HEK293 (cell line): Measurements from ENCODE around the gene TCF12.

Experiments used
- CTCF ChIA-PET: fragments of 350-600 bp; formaldehyde crosslinking; extraction: SDS; loops from one replicate; lab custom pipeline; 2021; ENCODE audit warnings: antibody characterized with exemption; lab: Yijun Ruan, JAX
- POLR2A ChIA-PET: fragments of 300-600 bp; formaldehyde crosslinking; extraction: SDS; loops from one replicate; lab custom pipeline; 2020; ENCODE audit warnings: antibody characterized with exemption, inconsistent platforms; lab: Yijun Ruan, JAX
- H3K27ac ChIP-seq: fragments of 200-500 bp; sonication (Bioruptor generic); 2 replicates; pipeline ENCODE4 v1.5.1; 2014; ENCODE audit warnings: low read depth, low read length, control low read depth, inconsistent platforms; ENCODE audit errors: extremely low read depth
- H3K36me3 ChIP-seq, 2 experiments: fragments of 200-500 bp in 1 of 2; sonication (Bioruptor generic) in 1 of 2; 1 replicate in 1 of 2; 2 replicates in 1 of 2; pipeline ENCODE4 v1.5.1; 2014 to 2017; ENCODE audit warnings: inconsistent platforms in 2 of 2, low read length in 2 of 2; ENCODE audit not compliant: control insufficient read depth in 2 of 2, insufficient read depth in 1 of 2
- H3K4me1 ChIP-seq: fragments of 200-500 bp; sonication (Bioruptor generic); 2 replicates; pipeline ENCODE4 v1.5.1; 2014; ENCODE audit warnings: mild to moderate bottlenecking, low read length, inconsistent platforms; ENCODE audit not compliant: control insufficient read depth, insufficient read depth
- H3K4me3 ChIP-seq: 2 replicates; pipeline ENCODE4 v1.5.1; 2011; ENCODE audit warnings: low read depth, mild to moderate bottlenecking, control low read depth, low read length, moderate library complexity
- H3K9me3 ChIP-seq: fragments of 200-500 bp; sonication (Bioruptor generic); 2 replicates; pipeline ENCODE4 v1.5.1; 2014; ENCODE audit warnings: low read depth, low read length, inconsistent platforms; ENCODE audit not compliant: control insufficient read depth, insufficient read depth
- GLI2 ChIP-seq: fragments of 450-650 bp; formaldehyde crosslinking; IDR thresholded peaks from 2 replicates; pipeline ENCODE4; 2017; ENCODE audit warnings: missing biosample characterization, missing genetic modification characterization, low read depth, borderline replicate concordance
- GLIS1 ChIP-seq: fragments of 450-650 bp; formaldehyde crosslinking; IDR thresholded peaks from 2 replicates; pipeline ENCODE4 v1.5.1; 2016; ENCODE audit warnings: missing biosample characterization, missing genetic modification characterization
- GLIS2 ChIP-seq: fragments of 450-650 bp; formaldehyde crosslinking; IDR thresholded peaks from 2 replicates; pipeline ENCODE4 v1.5.1; 2016; ENCODE audit warnings: missing biosample characterization, missing genetic modification characterization
- HOXA7 ChIP-seq: sonication (generic); formaldehyde crosslinking; IDR thresholded peaks from 2 replicates; pipeline ENCODE4 v1.8.1; 2022; ENCODE audit warnings: missing genetic modification reagents, borderline replicate concordance
- HOXD13 ChIP-seq: sonication (generic); formaldehyde crosslinking; IDR thresholded peaks from 2 replicates; pipeline ENCODE4 v1.8.0; 2022; ENCODE audit warnings: missing genetic modification reagents, borderline replicate concordance
- ZEB2 ChIP-seq: fragments of 450-650 bp; formaldehyde crosslinking; IDR thresholded peaks from 2 replicates; pipeline ENCODE4 v1.5.1; 2016; ENCODE audit warnings: missing biosample characterization, missing genetic modification characterization
- ZNF155 ChIP-seq: fragments of 450-650 bp; formaldehyde crosslinking; IDR thresholded peaks from 2 replicates; pipeline ENCODE4 v1.5.1; 2016; ENCODE audit warnings: missing biosample characterization, missing genetic modification characterization
- ZNF239 ChIP-seq: fragments of 450-650 bp; formaldehyde crosslinking; IDR thresholded peaks from 2 replicates; pipeline ENCODE4 v1.5.1; 2016; ENCODE audit warnings: missing biosample characterization, missing genetic modification characterization
- ZNF350 ChIP-seq: fragments of 450-650 bp; formaldehyde crosslinking; IDR thresholded peaks from 2 replicates; pipeline ENCODE4 v1.5.0; 2017; ENCODE audit warnings: missing biosample characterization, mild to moderate bottlenecking, missing genetic modification characterization
- ZNF404 ChIP-seq: fragments of 450-650 bp; formaldehyde crosslinking; IDR thresholded peaks from 2 replicates; pipeline ENCODE4 v1.5.1; 2017; ENCODE audit warnings: missing biosample characterization, missing genetic modification characterization
- ZNF416 ChIP-seq: fragments of 450-650 bp; formaldehyde crosslinking; IDR thresholded peaks from 2 replicates; pipeline ENCODE4 v1.5.1; 2016; ENCODE audit warnings: missing biosample characterization, missing genetic modification characterization
- ZNF544 ChIP-seq: fragments of 450-650 bp; formaldehyde crosslinking; IDR thresholded peaks from 2 replicates; pipeline ENCODE4 v1.5.0; 2017; ENCODE audit warnings: missing biosample characterization, missing genetic modification characterization
- ZNF561 ChIP-seq: fragments of 450-650 bp; IDR thresholded peaks from 2 replicates; pipeline ENCODE4 v1.5.1; 2018; ENCODE audit warnings: missing biosample characterization, missing genetic modification characterization, borderline replicate concordance
- ZNF701 ChIP-seq: fragments of 450-650 bp; formaldehyde crosslinking; IDR thresholded peaks from 2 replicates; pipeline ENCODE4 v1.5.1; 2016; ENCODE audit warnings: missing biosample characterization, missing genetic modification characterization
- ZNF707 ChIP-seq: fragments of 450-650 bp; formaldehyde crosslinking; IDR thresholded peaks from 2 replicates; pipeline ENCODE4 v1.5.1; 2016; ENCODE audit warnings: missing biosample characterization, missing genetic modification characterization
- TF ChIP-seq, protein P1 (sequence below): fragments of 450-650 bp; formaldehyde crosslinking; IDR thresholded peaks from 2 replicates; pipeline ENCODE4 v1.5.1; 2016; ENCODE audit warnings: missing biosample characterization, missing genetic modification characterization
- TF ChIP-seq, protein P2 (sequence below): fragments of 450-650 bp; formaldehyde crosslinking; IDR thresholded peaks from 2 replicates; pipeline ENCODE4 v1.5.1; 2016; ENCODE audit warnings: missing biosample characterization, missing genetic modification characterization
- TF ChIP-seq, protein P3 (sequence below): fragments of 450-650 bp; formaldehyde crosslinking; conservative IDR thresholded peaks from 2 replicates; pipeline ENCODE4 v1.5.1; 2016; ENCODE audit warnings: low read depth, missing biosample characterization, missing genetic modification characterization
- TF ChIP-seq, protein P4 (sequence below): fragments of 450-650 bp; formaldehyde crosslinking; IDR thresholded peaks from 2 replicates; pipeline ENCODE4 v1.5.1; 2016; ENCODE audit warnings: missing biosample characterization, missing genetic modification characterization, low read depth
- TF ChIP-seq, protein P5 (sequence below): fragments of 450-650 bp; formaldehyde crosslinking; IDR thresholded peaks from 2 replicates; pipeline ENCODE4; 2016; ENCODE audit warnings: missing biosample characterization, missing genetic modification characterization
- TF ChIP-seq, protein P6 (sequence below): fragments of 450-650 bp; formaldehyde crosslinking; IDR thresholded peaks from 2 replicates; pipeline ENCODE4 v1.5.1; 2017; ENCODE audit warnings: missing biosample characterization, mild to moderate bottlenecking, missing genetic modification characterization, moderate library complexity

The TCF12 gene

DNA sequence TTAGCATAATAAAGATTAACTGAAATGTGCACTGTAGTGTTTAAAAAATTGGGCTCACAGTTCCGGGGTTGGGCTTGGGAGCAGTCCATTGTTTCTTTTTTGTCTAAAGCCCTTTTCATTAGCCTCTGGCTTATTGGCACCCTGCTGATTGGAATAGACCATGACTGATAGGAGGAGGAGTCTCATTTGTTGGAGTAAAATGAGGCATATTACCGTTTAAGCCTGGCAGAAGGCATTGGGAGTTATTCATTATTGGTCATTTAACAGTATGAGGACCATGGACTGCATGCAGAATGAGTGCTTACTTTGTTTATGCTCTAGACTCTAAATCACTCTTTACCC, 318.8 kb downstream of the TCF12 start (continued):
- TF ChIP-seq GLI2 (tag by site-specific recombination): no peak
- no peak for TF ChIP-seq ZNF416
- TF ChIP-seq GLIS2 (tag by site-specific recombination): no peak
- TF ChIP-seq ZNF707: no peak
- no peak for TF ChIP-seq ZEB2 (tag by site-specific recombination)
- no peak for TF ChIP-seq ZNF155 (tag by site-specific recombination)
- TF ChIP-seq ZNF701 (tag by site-specific recombination): no peak
- TF ChIP-seq, protein P1, sequence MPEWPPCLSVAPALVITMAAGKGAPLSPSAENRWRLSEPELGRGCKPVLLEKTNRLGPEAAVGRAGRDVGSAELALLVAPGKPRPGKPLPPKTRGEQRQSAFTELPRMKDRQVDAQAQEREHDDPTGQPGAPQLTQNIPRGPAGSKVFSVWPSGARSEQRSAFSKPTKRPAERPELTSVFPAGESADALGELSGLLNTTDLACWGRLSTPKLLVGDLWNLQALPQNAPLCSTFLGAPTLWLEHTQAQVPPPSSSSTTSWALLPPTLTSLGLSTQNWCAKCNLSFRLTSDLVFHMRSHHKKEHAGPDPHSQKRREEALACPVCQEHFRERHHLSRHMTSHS (tag by site-specific recombination): no peak
- TF ChIP-seq, protein P2, sequence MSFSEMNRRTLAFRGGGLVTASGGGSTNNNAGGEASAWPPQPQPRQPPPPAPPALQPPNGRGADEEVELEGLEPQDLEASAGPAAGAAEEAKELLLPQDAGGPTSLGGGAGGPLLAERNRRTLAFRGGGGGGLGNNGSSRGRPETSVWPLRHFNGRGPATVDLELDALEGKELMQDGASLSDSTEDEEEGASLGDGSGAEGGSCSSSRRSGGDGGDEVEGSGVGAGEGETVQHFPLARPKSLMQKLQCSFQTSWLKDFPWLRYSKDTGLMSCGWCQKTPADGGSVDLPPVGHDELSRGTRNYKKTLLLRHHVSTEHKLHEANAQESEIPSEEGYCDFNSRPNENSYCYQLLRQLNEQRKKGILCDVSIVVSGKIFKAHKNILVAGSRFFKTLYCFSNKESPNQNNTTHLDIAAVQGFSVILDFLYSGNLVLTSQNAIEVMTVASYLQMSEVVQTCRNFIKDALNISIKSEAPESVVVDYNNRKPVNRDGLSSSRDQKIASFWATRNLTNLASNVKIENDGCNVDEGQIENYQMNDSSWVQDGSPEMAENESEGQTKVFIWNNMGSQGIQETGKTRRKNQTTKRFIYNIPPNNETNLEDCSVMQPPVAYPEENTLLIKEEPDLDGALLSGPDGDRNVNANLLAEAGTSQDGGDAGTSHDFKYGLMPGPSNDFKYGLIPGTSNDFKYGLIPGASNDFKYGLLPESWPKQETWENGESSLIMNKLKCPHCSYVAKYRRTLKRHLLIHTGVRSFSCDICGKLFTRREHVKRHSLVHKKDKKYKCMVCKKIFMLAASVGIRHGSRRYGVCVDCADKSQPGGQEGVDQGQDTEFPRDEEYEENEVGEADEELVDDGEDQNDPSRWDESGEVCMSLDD (tag by site-specific recombination): no peak
- no peak for TF ChIP-seq ZNF544
- TF ChIP-seq ZNF561 (tag by site-specific recombination): no peak

DNA sequence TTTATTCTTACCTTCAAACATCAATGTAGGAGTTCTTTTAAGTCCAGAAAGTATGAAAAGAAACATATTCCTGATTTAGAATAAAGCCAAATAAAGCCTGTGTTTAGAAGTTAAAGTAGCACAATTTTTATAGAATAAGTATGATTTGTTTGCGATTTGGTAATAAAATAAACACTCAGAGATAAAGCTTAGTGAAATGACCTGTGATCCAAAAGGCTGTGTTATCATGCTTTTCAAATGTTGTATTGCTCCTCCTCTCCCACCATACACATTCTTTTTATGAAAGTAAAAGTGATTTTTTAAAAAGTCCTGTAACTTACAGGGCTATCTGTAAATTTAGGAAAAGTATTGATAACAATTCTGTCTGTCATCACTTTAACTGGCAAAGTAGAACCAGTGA, 319.2 kb downstream of the TCF12 start:
- Histone ChIP-seq H3K9me3 (no peaks in the 10 kb centered on the region), H3K27ac (no peak overlapping the region), H3K4me3 (no peak overlapping the region), H3K36me3 (peaks cover 3 to 6% of the 10 kb centered on the region in 2 experiments; a peak in 2 of 3 replicates), H3K4me1 (peaks cover 17% of the 10 kb centered on the region; the same call in 1 of the 2 replicates)
- CTCF ChIA-PET: interaction anchor here (0.6 kb wide), 2 partner anchors 31 to 357 kb away, joined by 3 read pairs; no protein-coding TSS in a partner anchor
- TF ChIP-seq, protein P3, sequence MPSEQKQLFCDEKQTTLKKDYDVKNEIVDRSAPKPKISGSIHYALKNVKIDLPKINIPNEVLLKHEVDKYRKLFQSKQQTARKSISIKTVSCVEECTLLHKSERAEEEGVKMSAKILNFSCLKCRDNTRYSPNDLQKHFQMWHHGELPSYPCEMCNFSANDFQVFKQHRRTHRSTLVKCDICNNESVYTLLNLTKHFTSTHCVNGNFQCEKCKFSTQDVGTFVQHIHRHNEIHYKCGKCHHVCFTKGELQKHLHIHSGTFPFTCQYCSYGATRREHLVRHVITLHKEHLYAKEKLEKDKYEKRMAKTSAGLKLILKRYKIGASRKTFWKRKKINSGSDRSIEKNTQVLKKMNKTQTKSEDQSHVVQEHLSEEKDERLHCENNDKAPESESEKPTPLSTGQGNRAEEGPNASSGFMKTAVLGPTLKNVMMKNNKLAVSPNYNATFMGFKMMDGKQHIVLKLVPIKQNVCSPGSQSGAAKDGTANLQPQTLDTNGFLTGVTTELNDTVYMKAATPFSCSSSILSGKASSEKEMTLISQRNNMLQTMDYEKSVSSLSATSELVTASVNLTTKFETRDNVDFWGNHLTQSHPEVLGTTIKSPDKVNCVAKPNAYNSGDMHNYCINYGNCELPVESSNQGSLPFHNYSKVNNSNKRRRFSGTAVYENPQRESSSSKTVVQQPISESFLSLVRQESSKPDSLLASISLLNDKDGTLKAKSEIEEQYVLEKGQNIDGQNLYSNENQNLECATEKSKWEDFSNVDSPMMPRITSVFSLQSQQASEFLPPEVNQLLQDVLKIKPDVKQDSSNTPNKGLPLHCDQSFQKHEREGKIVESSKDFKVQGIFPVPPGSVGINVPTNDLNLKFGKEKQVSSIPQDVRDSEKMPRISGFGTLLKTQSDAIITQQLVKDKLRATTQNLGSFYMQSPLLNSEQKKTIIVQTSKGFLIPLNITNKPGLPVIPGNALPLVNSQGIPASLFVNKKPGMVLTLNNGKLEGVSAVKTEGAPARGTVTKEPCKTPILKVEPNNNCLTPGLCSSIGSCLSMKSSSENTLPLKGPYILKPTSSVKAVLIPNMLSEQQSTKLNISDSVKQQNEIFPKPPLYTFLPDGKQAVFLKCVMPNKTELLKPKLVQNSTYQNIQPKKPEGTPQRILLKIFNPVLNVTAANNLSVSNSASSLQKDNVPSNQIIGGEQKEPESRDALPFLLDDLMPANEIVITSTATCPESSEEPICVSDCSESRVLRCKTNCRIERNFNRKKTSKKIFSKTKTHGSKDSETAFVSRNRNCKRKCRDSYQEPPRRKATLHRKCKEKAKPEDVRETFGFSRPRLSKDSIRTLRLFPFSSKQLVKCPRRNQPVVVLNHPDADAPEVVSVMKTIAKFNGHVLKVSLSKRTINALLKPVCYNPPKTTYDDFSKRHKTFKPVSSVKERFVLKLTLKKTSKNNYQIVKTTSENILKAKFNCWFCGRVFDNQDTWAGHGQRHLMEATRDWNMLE: no peak
- TF ChIP-seq ZNF350 (tag by site-specific recombination) (no peak), ZNF239 (no peak), HOXA7 (CRISPR knock-in tag) (no peak), ZNF404 (tag by site-specific recombination) (no peak), HOXD13 (CRISPR knock-in tag) (no peak), GLIS1 (tag by site-specific recombination) (no peak)
- TF ChIP-seq, protein P4, sequence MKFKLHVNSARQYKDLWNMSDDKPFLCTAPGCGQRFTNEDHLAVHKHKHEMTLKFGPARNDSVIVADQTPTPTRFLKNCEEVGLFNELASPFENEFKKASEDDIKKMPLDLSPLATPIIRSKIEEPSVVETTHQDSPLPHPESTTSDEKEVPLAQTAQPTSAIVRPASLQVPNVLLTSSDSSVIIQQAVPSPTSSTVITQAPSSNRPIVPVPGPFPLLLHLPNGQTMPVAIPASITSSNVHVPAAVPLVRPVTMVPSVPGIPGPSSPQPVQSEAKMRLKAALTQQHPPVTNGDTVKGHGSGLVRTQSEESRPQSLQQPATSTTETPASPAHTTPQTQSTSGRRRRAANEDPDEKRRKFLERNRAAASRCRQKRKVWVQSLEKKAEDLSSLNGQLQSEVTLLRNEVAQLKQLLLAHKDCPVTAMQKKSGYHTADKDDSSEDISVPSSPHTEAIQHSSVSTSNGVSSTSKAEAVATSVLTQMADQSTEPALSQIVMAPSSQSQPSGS (tag by site-specific recombination): no peak
- TF ChIP-seq, protein P5, sequence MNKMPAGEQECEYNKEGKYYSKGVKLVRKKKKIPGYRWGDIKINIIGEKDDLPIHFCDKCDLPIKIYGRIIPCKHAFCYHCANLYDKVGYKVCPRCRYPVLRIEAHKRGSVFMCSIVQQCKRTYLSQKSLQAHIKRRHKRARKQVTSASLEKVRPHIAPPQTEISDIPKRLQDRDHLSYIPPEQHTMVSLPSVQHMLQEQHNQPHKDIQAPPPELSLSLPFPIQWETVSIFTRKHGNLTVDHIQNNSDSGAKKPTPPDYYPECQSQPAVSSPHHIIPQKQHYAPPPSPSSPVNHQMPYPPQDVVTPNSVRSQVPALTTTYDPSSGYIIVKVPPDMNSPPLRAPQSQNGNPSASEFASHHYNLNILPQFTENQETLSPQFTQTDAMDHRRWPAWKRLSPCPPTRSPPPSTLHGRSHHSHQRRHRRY (tag by site-specific recombination): no peak
- TF ChIP-seq, protein P6, sequence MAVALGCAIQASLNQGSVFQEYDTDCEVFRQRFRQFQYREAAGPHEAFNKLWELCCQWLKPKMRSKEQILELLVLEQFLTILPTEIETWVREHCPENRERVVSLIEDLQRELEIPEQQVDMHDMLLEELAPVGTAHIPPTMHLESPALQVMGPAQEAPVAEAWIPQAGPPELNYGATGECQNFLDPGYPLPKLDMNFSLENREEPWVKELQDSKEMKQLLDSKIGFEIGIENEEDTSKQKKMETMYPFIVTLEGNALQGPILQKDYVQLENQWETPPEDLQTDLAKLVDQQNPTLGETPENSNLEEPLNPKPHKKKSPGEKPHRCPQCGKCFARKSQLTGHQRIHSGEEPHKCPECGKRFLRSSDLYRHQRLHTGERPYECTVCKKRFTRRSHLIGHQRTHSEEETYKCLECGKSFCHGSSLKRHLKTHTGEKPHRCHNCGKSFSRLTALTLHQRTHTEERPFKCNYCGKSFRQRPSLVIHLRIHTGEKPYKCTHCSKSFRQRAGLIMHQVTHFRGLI (tag by site-specific recombination): no peak
- POLR2A ChIA-PET: no interaction called here
